Ovary (tissue), 9 donors: ENCODE data around the gene CBLC. TPM values are rescaled to one million over a fixed set of nuclear protein-coding genes. Genes with fewer than 3 reads are reported as not detected.
"Not testable (repeated sequence)": the region's sequence is repeated elsewhere in the genome, so short reads cannot be mapped to it uniquely, and the experiment has no call there.

Source experiments
- DNase-seq, 5 donors: peaks; one replicate each; pipeline ENCODE4 v3.0.0-alpha.2; 2019 to 2020
- H3K27ac ChIP-seq, 2 donors: fragments of 200-600 bp; one replicate each; pipeline versions ENCODE4 v1.5.1 to v1.8.0; 2019 to 2022
- H3K27me3 ChIP-seq: fragments of 200-600 bp; one replicate; pipeline ENCODE4 v1.8.0; 2022
- H3K36me3 ChIP-seq: fragments of 200-600 bp; sonication (generic); one replicate; pipeline ENCODE4 v1.5.1; 2019
- H3K4me1 ChIP-seq: one replicate; pipeline ENCODE4 v1.8.1; 2013; ENCODE audit warnings: mild to moderate bottlenecking, moderate library complexity; ENCODE audit not compliant: insufficient read depth
- H3K4me3 ChIP-seq: fragments of 200-600 bp; sonication (generic); one replicate; pipeline ENCODE4 v1.5.1; 2017
- H3K9me3 ChIP-seq, 2 donors: fragments of 200-600 bp in 1 of 2; sonication (generic) in 1 of 2; one replicate each; pipeline versions ENCODE4 v1.5.1 to v1.8.1; 2013 to 2019; ENCODE audit warnings: mild to moderate bottlenecking in 1 of 2, moderate library complexity in 1 of 2
- CTCF ChIP-seq, 3 donors: fragments of 450-650 bp in 2 of 3; fragments of 200-600 bp in 1 of 3; IDR thresholded peaks; one replicate each; pipeline versions ENCODE4 v1.5.1 to v1.8.0; 2016 to 2022; ENCODE audit warnings: antibody characterized with exemption in 3 of 3, mild to moderate bottlenecking in 1 of 3
- EP300 ChIP-seq: sonication (generic); formaldehyde crosslinking; IDR thresholded peaks from one replicate; pipeline ENCODE4 v1.6.1; 2017; ENCODE audit warnings: antibody characterized with exemption
- POLR2A ChIP-seq: fragments of 450-650 bp; IDR thresholded peaks from one replicate; pipeline ENCODE4 v1.6.1; 2017; ENCODE audit warnings: antibody characterized with exemption, mild to moderate bottlenecking, moderate library complexity
- WGBS, 3 donors: extraction: QIAGEN DNeasy Blood & Tissue Kit in 1 of 3; methylation state at CpG; one replicate each; pipeline versions ENCODE4 v1.1.5 to v1.1.7; 2013 to 2017; 5-methylcytosine and 5-hydroxymethylcytosine counted together
- intact Hi-C, 4 donors: fragments of 100-400 bp; cut with DNase I; formaldehyde crosslinking; loops; one replicate each; pipeline versions ENCODE4 v1.11.0 to v1.15.1; 2022 to 2023
- polyA plus RNA-seq, 2 donors: library from polyadenylated mRNA; stranded (reverse); fragments of 200-250 nt in 1 of 2; fragments of 350-450 nt in 1 of 2; fragmentation: Illumina TruSeq in 1 of 2; extraction: RNeasy Lipid Tissue Mini Kit (QIAGEN cat#74804) in 1 of 2; gene quantifications; one replicate each; pipeline ENCODE4 v1.2.3, GENCODE V29; 2013 to 2014
- total RNA-seq, 7 donors: library from RNA; depleted of rRNA in 2 of 7; stranded (reverse); fragments of >200 nt in 2 of 7; fragmentation: NEBNext Ultra II Directional in 3 of 7; extraction: Animal tissue kit (Norgen Biotek cat#: 25700) in 3 of 7; gene quantifications; one replicate each; pipeline versions ENCODE4 v1.1.0 to v1.2.4, GENCODE V29; 2016 to 2023
- donor health status: DM: no; HTN: no; CAD: no; lungs with moderate emphysema.
- donor health status: DM: no; HTN: no; CAD: no.
- donor health status: Bipolar disorder and iron deficiency.
- donor health status: DM: yes; HTN: yes; CAD: no.
- donor health status: DM: no; HTN: no; CAD: no.
- donor health status: DM: yes; HTN: yes; CAD: no.

The CBLC gene
- total and polyA plus RNA-seq, 9 donors, result 0.08 to 10.3 (median 1.8) TPM; not detected in 3

- Histone ChIP-seq H3K9me3 (no peaks in the 10 kb centered on the region), H3K36me3 (no peaks in the 10 kb centered on the region), H3K27ac (no peak overlapping the region), H3K4me1 (peaks cover 9% of the 10 kb centered on the region), H3K27me3 (no peaks in the 10 kb centered on the region), H3K4me3 (no peak overlapping the region)
- intact Hi-C loops, result no loop called here
- DNase-seq, result no peak
- TF ChIP-seq CTCF (IDR thresholded peaks at IDR 0.05) (no peak), POLR2A (no peak), EP300 (no peak)
- 52 to 53% (median 53%) methylated on average over 11 of the region's 11 CpGs for WGBS, 3 donors
Measured at GRCh38 chr19:44822177-44822576, 44.5 kb downstream of the CBLC start.

DNA sequence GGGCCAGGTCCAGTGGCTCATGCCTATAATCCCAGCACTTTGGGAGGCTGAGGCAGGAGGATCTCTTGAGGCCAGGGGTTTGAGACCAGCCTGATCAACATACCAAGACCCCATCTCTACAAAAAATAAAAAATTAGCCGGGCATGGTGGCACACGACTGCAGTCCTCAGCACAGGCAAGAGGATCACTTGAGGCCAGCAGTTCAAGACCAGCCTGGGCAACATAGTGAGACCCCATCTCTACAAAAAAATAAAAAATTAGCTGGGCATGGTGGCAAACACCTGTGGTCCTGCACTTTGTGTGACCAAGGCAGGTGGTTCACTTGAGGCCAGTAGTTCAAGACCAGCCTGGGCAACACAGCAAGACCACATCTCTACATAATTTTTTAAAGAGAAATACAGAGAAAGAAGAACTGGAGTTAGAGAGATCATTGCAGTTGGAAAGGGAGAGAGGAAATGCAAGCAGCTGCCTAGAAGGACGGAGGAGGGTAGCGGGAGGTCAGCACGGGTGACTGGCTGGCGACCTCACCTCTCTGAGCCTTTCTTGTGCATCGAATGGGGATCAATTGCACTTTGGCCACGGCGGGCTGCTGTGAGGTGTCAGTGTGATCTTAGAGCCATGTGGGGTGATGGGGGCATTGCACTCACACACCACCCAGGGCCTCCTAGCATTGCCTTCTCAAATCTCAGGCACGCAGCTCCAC lies 45.1 kb downstream of the CBLC start:
- H3K9me3 ChIP-seq, result no peaks in the 10 kb centered on the region
- H3K36me3 ChIP-seq, result no peaks in the 10 kb centered on the region
- no peak overlapping the region for H3K27ac ChIP-seq
- DNase-seq, result no peak
- TF ChIP-seq EP300 (no peak), CTCF (IDR thresholded peaks at IDR 0.05) (no peak), POLR2A (no peak)
- H3K4me1 ChIP-seq, result peaks cover 9% of the 10 kb centered on the region
- H3K4me3 ChIP-seq, result no peak overlapping the region
- no peaks in the 10 kb centered on the region for H3K27me3 ChIP-seq
- WGBS, 3 donors, result 68 to 74% (median 68%) methylated on average over 10 of the region's 10 CpGs
- intact Hi-C loops, result no loop called here

DNA sequence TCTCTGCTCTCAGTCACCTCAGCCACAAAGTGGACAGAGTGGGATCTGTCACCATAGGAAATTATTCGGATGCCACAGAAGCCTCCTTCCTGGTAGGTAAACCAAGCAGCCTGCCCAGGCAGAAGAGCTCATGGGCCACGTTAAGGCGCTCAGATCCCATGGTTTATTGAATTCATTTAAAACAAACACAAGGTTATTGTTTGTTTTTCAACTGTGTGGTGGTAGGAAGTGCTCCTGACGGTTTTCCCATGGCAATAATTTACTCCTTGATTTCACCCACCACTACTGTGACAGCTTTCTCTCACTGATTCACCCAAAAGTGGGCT lies 45.6 kb downstream of the CBLC start:
- intact Hi-C loops, result no loop called here
- Histone ChIP-seq H3K27me3 (no peaks in the 10 kb centered on the region), H3K27ac (no peak overlapping the region), H3K36me3 (no peaks in the 10 kb centered on the region), H3K9me3 (no peaks in the 10 kb centered on the region), H3K4me1 (peaks cover 9% of the 10 kb centered on the region), H3K4me3 (no peak overlapping the region)
- 54 to 63% (median 61%) methylated on average over 4 of the region's 4 CpGs for WGBS, 3 donors
- no peak for DNase-seq
- TF ChIP-seq CTCF (IDR thresholded peaks at IDR 0.05), result no peak
- TF ChIP-seq POLR2A, result no peak
- no peak for TF ChIP-seq EP300

DNA sequence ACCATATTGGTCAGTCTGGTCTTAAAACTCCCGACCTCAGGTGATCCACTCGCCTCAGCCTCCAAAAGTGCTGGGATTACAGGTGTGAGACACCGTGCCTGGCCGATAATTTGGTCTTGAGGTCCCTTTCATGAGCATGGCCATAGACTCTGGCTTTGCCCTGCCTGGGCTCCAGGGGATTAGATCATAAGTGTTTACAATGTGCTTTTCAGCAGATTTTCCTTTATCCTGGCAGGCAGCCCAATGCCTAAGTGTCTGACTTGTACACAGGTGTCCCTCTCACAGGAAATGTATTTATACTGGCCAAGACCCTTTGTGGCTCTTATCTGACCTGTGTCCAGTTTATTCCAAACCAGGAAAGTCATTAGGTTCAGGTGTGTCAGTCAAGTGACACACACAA lies 47.1 kb downstream of the CBLC start:
- no peaks in the 10 kb centered on the region for H3K27me3 ChIP-seq
- no peak overlapping the region for H3K27ac ChIP-seq
- H3K4me3 ChIP-seq, result no peak overlapping the region
- intact Hi-C loops, result no loop called here
- peaks cover 9% of the 10 kb centered on the region for H3K4me1 ChIP-seq
- WGBS, 3 donors, result 87 to 93% (median 87%) methylated on average over 4 of the region's 4 CpGs
- no peaks in the 10 kb centered on the region for H3K9me3 ChIP-seq
- TF ChIP-seq POLR2A (no peak), CTCF (IDR thresholded peaks at IDR 0.05) (no peak), EP300 (no peak)
- no peaks in the 10 kb centered on the region for H3K36me3 ChIP-seq
- DNase-seq, result no peak

GRCh38 chr19:44832875-44833274 lies 55.2 kb downstream of the CBLC start:
- H3K9me3 ChIP-seq, H3K36me3 ChIP-seq, H3K27ac ChIP-seq, DNase-seq, intact Hi-C loops, H3K4me3 ChIP-seq, H3K27me3 ChIP-seq, H3K4me1 ChIP-seq: not testable (repeated sequence)
- 49 to 67% (median 64%) methylated on average over 6 of the region's 6 CpGs for WGBS, 3 donors

DNA sequence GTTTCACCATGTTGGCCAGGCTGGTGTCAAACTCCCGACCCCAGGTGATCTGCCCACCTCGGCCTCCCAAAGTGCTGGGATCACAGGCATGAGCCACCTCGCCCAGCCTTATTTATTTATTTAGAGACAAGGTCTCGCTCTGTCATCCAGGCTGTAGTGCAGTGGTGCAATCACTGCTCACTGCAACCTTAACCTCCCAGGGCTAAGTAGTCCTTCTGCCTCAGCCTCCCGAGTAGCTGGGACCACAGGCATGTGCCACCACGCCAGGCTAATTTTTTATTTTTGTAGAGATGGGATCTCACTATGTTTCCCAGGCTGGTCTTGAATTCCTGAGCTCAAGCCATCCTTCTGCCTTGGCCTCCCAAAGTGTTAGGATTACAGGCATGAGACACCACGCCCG lies 56.7 kb downstream of the CBLC start:
- H3K27ac ChIP-seq, H3K4me1 ChIP-seq, DNase-seq, H3K9me3 ChIP-seq, H3K4me3 ChIP-seq, H3K36me3 ChIP-seq, H3K27me3 ChIP-seq, intact Hi-C loops: not testable (repeated sequence)
- 82 to 87% (median 86%) methylated on average over 8 of the region's 8 CpGs for WGBS, 3 donors
